IMR-90 (cell line): ENCODE measurements around the gene CPED1. TPM values are rescaled to one million over a fixed set of nuclear protein-coding genes. Genes with fewer than 3 reads are reported as not detected.

Experiments
- ATAC-seq: fragments of 200-7000 bp; cut with Tn5 transposase; 2 replicates; pipeline ENCODE4 v1.9.1; 2020; ENCODE audit warnings: low read depth, mild to moderate bottlenecking, moderate library complexity
- BruUV-seq: library from RNA; stranded (reverse); fragments of 400-500 nt; replicated peaks from 2 replicates; lab custom pipeline; 2021; lab: Mats Ljungman, UMichigan
- CTCF ChIA-PET: fragments of 300-600 bp; formaldehyde crosslinking; extraction: SDS; loops from one replicate; lab custom pipeline; 2021; ENCODE audit warnings: antibody characterized with exemption; lab: Yijun Ruan, JAX
- POLR2A ChIA-PET: fragments of 300-600 bp; sonication (Branson Sonifier 250); formaldehyde crosslinking; loops from one replicate; lab custom pipeline; 2022; ENCODE audit warnings: antibody characterized with exemption; ENCODE audit not compliant: unreplicated experiment; lab: Charles Lee
- DNase-seq: peaks from one replicate; pipeline ENCODE4 v3.0.0; 2013
- H2AFZ ChIP-seq: replicated peaks from 2 replicates; pipeline ENCODE3; 2013; ENCODE audit warnings: low read length, mild to moderate bottlenecking; ENCODE audit not compliant: poor library complexity
- H2AK5ac ChIP-seq: 2 replicates; pipeline ENCODE4 v1.6.1; 2013; ENCODE audit warnings: low read depth, low read length, inconsistent platforms
- H2AK9ac ChIP-seq: replicated peaks from 2 replicates; pipeline ENCODE3; 2013; ENCODE audit warnings: mild to moderate bottlenecking, low read depth, low read length, moderate library complexity; ENCODE audit not compliant: poor library complexity
- H2BK120ac ChIP-seq: 2 replicates; pipeline ENCODE4 v1.6.1; 2013; ENCODE audit warnings: low read depth, low read length, inconsistent platforms
- H2BK15ac ChIP-seq: 3 replicates; pipeline ENCODE4 v1.6.1; 2013; ENCODE audit warnings: low read depth, low read length, inconsistent platforms
- H2BK20ac ChIP-seq: 2 replicates; pipeline ENCODE4 v1.6.1; 2013; ENCODE audit warnings: low read depth, mild to moderate bottlenecking, inconsistent platforms, low read length, moderate library complexity
- H2BK5ac ChIP-seq: 2 replicates; pipeline ENCODE4 v1.6.1; 2013; ENCODE audit warnings: mild to moderate bottlenecking, low read depth, low read length, inconsistent platforms; ENCODE audit not compliant: poor library complexity, severe bottlenecking
- H3K14ac ChIP-seq: replicated peaks from 2 replicates; pipeline ENCODE4 v1.6.1; 2013; ENCODE audit warnings: low read depth, low read length, inconsistent platforms
- H3K18ac ChIP-seq: 2 replicates; pipeline ENCODE4 v1.6.1; 2013; ENCODE audit warnings: low read depth, low read length, control low read depth
- H3K23ac ChIP-seq: 2 replicates; pipeline ENCODE4 v1.6.1; 2013; ENCODE audit warnings: low read depth, low read length, inconsistent platforms
- H3K27ac ChIP-seq: 2 replicates; pipeline ENCODE4 v1.5.1; 2013; ENCODE audit warnings: mild to moderate bottlenecking, control low read depth, low read length; ENCODE audit not compliant: insufficient read depth
- H3K27me3 ChIP-seq: 2 replicates; pipeline ENCODE4 v1.6.1; 2013; ENCODE audit warnings: low read length; ENCODE audit not compliant: control insufficient read depth, insufficient read depth
- H3K36me3 ChIP-seq: 2 replicates; pipeline ENCODE4 v1.6.1; 2013; ENCODE audit warnings: low read length, mixed read lengths; ENCODE audit not compliant: control insufficient read depth, insufficient read depth
- H3K4ac ChIP-seq: 2 replicates; pipeline ENCODE4 v1.6.1; 2013; ENCODE audit warnings: low read depth, low read length, inconsistent platforms
- H3K4me1 ChIP-seq: 2 replicates; pipeline ENCODE4 v1.6.1; 2013; ENCODE audit warnings: low read length, mixed read lengths; ENCODE audit not compliant: control insufficient read depth, insufficient read depth
- H3K4me2 ChIP-seq: 2 replicates; pipeline ENCODE4 v1.6.1; 2013; ENCODE audit warnings: low read depth, mild to moderate bottlenecking, control low read depth, low read length, moderate library complexity
- H3K4me3 ChIP-seq: 2 replicates; pipeline ENCODE4 v1.5.1; 2013; ENCODE audit warnings: low read depth, mild to moderate bottlenecking, control low read depth, low read length, moderate library complexity; ENCODE audit not compliant: insufficient read depth
- H3K56ac ChIP-seq: 2 replicates; pipeline ENCODE4 v1.6.1; 2013; ENCODE audit warnings: low read length, inconsistent platforms; ENCODE audit not compliant: insufficient read depth; ENCODE audit errors: extremely low read depth
- H3K79me1 ChIP-seq, 2 experiments: 2 replicates each; pipeline ENCODE4 v1.6.1; 2013; ENCODE audit warnings: low read length in 2 of 2, inconsistent platforms in 1 of 2, low read depth in 1 of 2
- H3K9ac ChIP-seq: 2 replicates; pipeline ENCODE4 v1.6.1; 2013; ENCODE audit warnings: low read depth, low read length, control low read depth
- H3K9me1 ChIP-seq: 2 replicates; pipeline ENCODE4 v1.6.1; 2013; ENCODE audit warnings: low read length, inconsistent platforms; ENCODE audit not compliant: insufficient read depth
- H3K9me3 ChIP-seq: 2 replicates; pipeline ENCODE4 v1.6.1; 2013; ENCODE audit warnings: low read length; ENCODE audit not compliant: control insufficient read depth, insufficient read depth
- H4K20me1 ChIP-seq: 2 replicates; pipeline ENCODE4 v1.6.1; 2013; ENCODE audit warnings: low read length, inconsistent platforms; ENCODE audit not compliant: insufficient read depth
- H4K5ac ChIP-seq: 2 replicates; pipeline ENCODE4 v1.6.1; 2013; ENCODE audit warnings: mild to moderate bottlenecking, low read depth, low read length, control low read depth
- H4K8ac ChIP-seq, 2 experiments: 2 replicates each; pipeline ENCODE4 v1.6.1; 2013; ENCODE audit warnings: low read depth in 2 of 2, low read length in 2 of 2, control low read depth in 1 of 2, inconsistent platforms in 1 of 2
- H4K91ac ChIP-seq: 2 replicates; pipeline ENCODE4 v1.6.1; 2013; ENCODE audit warnings: low read depth, low read length, inconsistent platforms; ENCODE audit not compliant: insufficient read depth
- BHLHE40 ChIP-seq: fragments of 150-350 bp; IDR thresholded peaks from 2 replicates; pipeline ENCODE4 v1.6.1; 2016; ENCODE audit warnings: mild to moderate bottlenecking, low read depth, low read length
- CEBPB ChIP-seq: IDR thresholded peaks from 2 replicates; pipeline ENCODE4 v1.6.1; 2012; ENCODE audit warnings: low read depth, low read length, improper control_type of control experiment
- CHD1 ChIP-seq: IDR thresholded peaks from 2 replicates; pipeline ENCODE4 v1.6.1; 2012; ENCODE audit warnings: low read depth, low read length, improper control_type of control experiment
- CTCF ChIP-seq: conservative IDR thresholded peaks from 2 replicates; pipeline ENCODE4 v1.5.1; 2012; ENCODE audit warnings: mild to moderate bottlenecking, low read depth, low read length, improper control_type of control experiment
- FOS ChIP-seq: fragments of 150-350 bp; IDR thresholded peaks from 2 replicates; pipeline ENCODE4 v1.6.1; 2016; ENCODE audit warnings: low read depth, low read length
- MAFK ChIP-seq: IDR thresholded peaks from 2 replicates; pipeline ENCODE4 v1.6.1; 2012; ENCODE audit warnings: low read depth, low read length, improper control_type of control experiment
- MAZ ChIP-seq: IDR thresholded peaks from 2 replicates; pipeline ENCODE4 v1.6.1; 2012; ENCODE audit warnings: low read depth, mild to moderate bottlenecking, low read length, improper control_type of control experiment, moderate library complexity, borderline replicate concordance
- MXI1 ChIP-seq: IDR thresholded peaks from 2 replicates; pipeline ENCODE4 v1.6.1; 2012; ENCODE audit warnings: low read depth, mild to moderate bottlenecking, low read length, moderate library complexity, borderline replicate concordance
- NFE2L2 ChIP-seq: fragments of 150-350 bp; IDR thresholded peaks from 2 replicates; pipeline ENCODE4 v1.6.1; 2016; ENCODE audit warnings: low read depth, mild to moderate bottlenecking, low read length
- POLR2A ChIP-seq: IDR thresholded peaks from 2 replicates; pipeline ENCODE4 v1.6.1; 2012; ENCODE audit warnings: mild to moderate bottlenecking, low read depth, low read length
- RAD21 ChIP-seq: IDR thresholded peaks from 2 replicates; pipeline ENCODE4 v1.6.1; 2012; ENCODE audit warnings: low read length, improper control_type of control experiment
- RCOR1 ChIP-seq: IDR thresholded peaks from 2 replicates; pipeline ENCODE4 v1.6.1; 2012; ENCODE audit warnings: mild to moderate bottlenecking, low read length, improper control_type of control experiment; ENCODE audit not compliant: insufficient replicate concordance
- RFX5 ChIP-seq: IDR thresholded peaks from 2 replicates; pipeline ENCODE4 v1.8.0; 2012; ENCODE audit warnings: low read depth, mild to moderate bottlenecking, low read length, moderate library complexity
- SMC3 ChIP-seq: fragments of 150-350 bp; IDR thresholded peaks from 2 replicates; pipeline ENCODE4 v1.6.1; 2016; ENCODE audit warnings: low read depth, mild to moderate bottlenecking, antibody characterized with exemption, low read length, moderate library complexity
- USF2 ChIP-seq: fragments of 150-350 bp; IDR thresholded peaks from 2 replicates; pipeline ENCODE4 v1.6.1; 2017; ENCODE audit warnings: mild to moderate bottlenecking, antibody characterized with exemption, low read length, low read depth
- WGBS, 2 experiments: methylation state at CpG; one replicate each; pipeline versions ENCODE4 v1.1.5 to v1.1.7; 2013; ENCODE audit warnings: missing lambda C conversion rate in 2 of 2; ENCODE audit not compliant: insufficient read length in 1 of 2; ENCODE audit errors: extremely low coverage in 2 of 2; 5-methylcytosine and 5-hydroxymethylcytosine counted together
- dilution Hi-C: fragments of 300-500 bp; cut with HindIII; formaldehyde crosslinking; loops from one replicate; pipeline ENCODE4 v1.14.3; 2018; ENCODE audit warnings: low sequenced_read_pairs; ENCODE audit not compliant: unreplicated experiment
- in situ Hi-C: fragments of 300-500 bp; cut with MboI; formaldehyde crosslinking; loops from 3 replicates; pipeline ENCODE4 v1.14.3; 2019; ENCODE audit warnings: low sequenced_read_pairs, inconsistent platforms, mixed read lengths
- intact Hi-C: fragments of 100-400 bp; cut with micrococcal nuclease; formaldehyde crosslinking; loops from 2 replicates; pipeline ENCODE4 v1.10.0; 2022
- polyA plus RNA-seq, 3 experiments: library from polyadenylated mRNA; depleted of rRNA; stranded (reverse); fragments of >200 nt; gene quantifications; 2 replicates each; pipeline ENCODE4 v1.2.3, GENCODE V29; 2012; ENCODE audit warnings: low replicate concordance in 1 of 3
- total RNA-seq: library from RNA; depleted of rRNA; stranded (reverse); fragments of >200 nt; gene quantifications from 2 replicates; pipeline ENCODE4 v1.2.3, GENCODE V29; 2012
- TF ChIP-seq, protein P1 (sequence below): fragments of 150-350 bp; IDR thresholded peaks from 2 replicates; pipeline ENCODE4 v1.6.1; 2016; ENCODE audit warnings: low read depth, mild to moderate bottlenecking, low read length, moderate library complexity, borderline replicate concordance

The CPED1 gene
- total and polyA plus RNA-seq, 2 of the 4 experiments (the other 2 are of a cell fraction): 31.2 to 96.8 TPM

DNA sequence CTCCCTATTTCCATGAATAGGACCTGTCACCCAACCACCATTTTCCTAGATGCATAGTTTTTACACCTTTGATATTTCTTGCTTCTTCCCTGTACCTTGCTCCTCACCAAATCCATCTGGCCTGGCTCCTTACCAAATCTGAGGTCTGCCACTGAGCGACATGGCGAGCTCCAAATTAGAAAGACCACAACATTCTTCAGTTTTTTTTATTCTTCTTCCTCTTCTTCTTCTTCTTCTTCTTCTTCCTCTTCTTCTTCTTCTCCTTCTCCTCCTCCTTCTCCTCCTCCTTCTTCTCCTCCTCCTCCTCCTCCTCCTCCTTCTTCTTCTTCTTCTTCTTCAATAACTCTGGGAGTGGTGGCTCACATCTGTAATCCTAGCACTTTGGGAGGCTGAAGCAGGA, 7.1 kb downstream of the CPED1 start:
- no peak overlapping the region for H2AK9ac ChIP-seq
- TF ChIP-seq BHLHE40: no peak
- TF ChIP-seq CEBPB: no peak
- TF ChIP-seq POLR2A: no peak
- TF ChIP-seq RAD21: no peak
- TF ChIP-seq CTCF: no peak
- TF ChIP-seq RFX5: no peak
- TF ChIP-seq MAZ: no peak
- TF ChIP-seq FOS: no peak
- no peak for TF ChIP-seq SMC3
- TF ChIP-seq NFE2L2: no peak
- TF ChIP-seq USF2: no peak
- TF ChIP-seq RCOR1: no peak
- no peak for TF ChIP-seq MAFK
- no peak for TF ChIP-seq CHD1
- no peak for TF ChIP-seq MXI1
- TF ChIP-seq, protein P1, sequence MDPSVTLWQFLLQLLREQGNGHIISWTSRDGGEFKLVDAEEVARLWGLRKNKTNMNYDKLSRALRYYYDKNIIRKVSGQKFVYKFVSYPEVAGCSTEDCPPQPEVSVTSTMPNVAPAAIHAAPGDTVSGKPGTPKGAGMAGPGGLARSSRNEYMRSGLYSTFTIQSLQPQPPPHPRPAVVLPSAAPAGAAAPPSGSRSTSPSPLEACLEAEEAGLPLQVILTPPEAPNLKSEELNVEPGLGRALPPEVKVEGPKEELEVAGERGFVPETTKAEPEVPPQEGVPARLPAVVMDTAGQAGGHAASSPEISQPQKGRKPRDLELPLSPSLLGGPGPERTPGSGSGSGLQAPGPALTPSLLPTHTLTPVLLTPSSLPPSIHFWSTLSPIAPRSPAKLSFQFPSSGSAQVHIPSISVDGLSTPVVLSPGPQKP: no peak
- H3K9me3 ChIP-seq: no peaks in the 10 kb centered on the region
- H3K14ac ChIP-seq: no peak overlapping the region; the same call in 1 of the 2 replicates
- peak overlapping the region; percentile 11; the same call in 1 of the 3 replicates for H2BK15ac ChIP-seq
- ATAC-seq (no peak), DNase-seq (no peak)
- H4K20me1 ChIP-seq: no peaks in the 10 kb centered on the region
- no peak overlapping the region; the same call in 1 of the 2 replicates for H2AK5ac ChIP-seq
- H2BK120ac ChIP-seq: peak overlapping the region; percentile 30; the same call in 1 of the 2 replicates
- H3K4me2 ChIP-seq: no peak overlapping the region
- H3K9me1 ChIP-seq: peaks cover 8% of the 10 kb centered on the region; the same call in 1 of the 2 replicates
- intact Hi-C loops (no loop called here), in situ Hi-C loops (loop anchor here (25.0 kb wide), 1 partner anchor 342 kb away; the partner anchor contains the start of gene WNT16), dilution Hi-C loops (loop anchor here (25.0 kb wide), 1 partner anchor 92 kb away; no protein-coding TSS in a partner anchor)
- POLR2A ChIA-PET: interaction anchor here (0.6 kb wide), 3 partner anchors 31 to 350 kb away, joined by 3 to 8 read pairs (median 4); no protein-coding TSS in a partner anchor
- CTCF ChIA-PET: no interaction called here
- H3K18ac ChIP-seq: no peak overlapping the region
- H3K56ac ChIP-seq: no peak overlapping the region
- peak overlapping the region; percentile 63 for H3K4ac ChIP-seq
- H4K5ac ChIP-seq: peak overlapping the region; percentile 69; the same call in 1 of the 2 replicates
- no peaks in the 10 kb centered on the region for H3K27me3 ChIP-seq
- WGBS, 2 experiments: 90% methylated on average over 2 of the region's 2 CpGs; no CpG with 5 or more reads in 1 of the 2 experiments
- H2BK5ac ChIP-seq: peak overlapping the region; percentile 34
- peaks cover 10% of the 10 kb centered on the region for H3K4me1 ChIP-seq
- H4K8ac ChIP-seq: no peak overlapping the region
- no peak overlapping the region for H2BK20ac ChIP-seq
- H2AFZ ChIP-seq: no peak overlapping the region
- peak overlapping the region; percentile 39; the same call in 1 of the 2 replicates for H3K23ac ChIP-seq
- H3K4me3 ChIP-seq: no peak overlapping the region
- H4K91ac ChIP-seq: no peak overlapping the region
- BruUV-seq: no TSS peak
- peaks cover 8 to 49% of the 10 kb centered on the region in 2 experiments for H3K79me1 ChIP-seq
- no peak overlapping the region for H3K9ac ChIP-seq
- H3K36me3 ChIP-seq: no peaks in the 10 kb centered on the region; the same call in 1 of the 2 replicates
- H3K27ac ChIP-seq: 0 out of 2 replicates have a peak overlapping the region, but pooled peaks have one; percentile 25
